Neural cell (in vitro differentiated cells): Measurements from ENCODE around the gene CREB3L4. TPM values are rescaled to one million over a fixed set of nuclear protein-coding genes. Genes with fewer than 3 reads are reported as not detected.

Experiments
- H2AFZ ChIP-seq: fragments of 200-600, 300-800 bp; sonication (generic), shearing (Covaris generic); 2 replicates; pipeline ENCODE4 v1.6.0; 2014; ENCODE audit warnings: low read depth, mild to moderate bottlenecking, antibody characterized with exemption, low read length, moderate library complexity
- H3F3A ChIP-seq: fragments of 200-600 bp; shearing (Covaris generic); 2 replicates; pipeline ENCODE4 v1.6.1; 2016; ENCODE audit warnings: mild to moderate bottlenecking, moderate library complexity, mixed read lengths, antibody characterized with exemption, low read length; ENCODE audit not compliant: insufficient read depth, poor library complexity, severe bottlenecking
- H3K27ac ChIP-seq: fragments of 200-600, 300-800 bp; sonication (generic), shearing (Covaris generic); 2 replicates; pipeline ENCODE4 v1.5.1; 2014; ENCODE audit warnings: mild to moderate bottlenecking, low read length, moderate library complexity
- H3K27me3 ChIP-seq: fragments of 300-800, 200-600 bp; sonication (generic), shearing (Covaris generic); 2 replicates; pipeline ENCODE4 v1.6.0; 2014; ENCODE audit warnings: mild to moderate bottlenecking, low read depth, low read length, moderate library complexity; ENCODE audit not compliant: insufficient read depth
- H3K36me3 ChIP-seq: fragments of 300-800, 200-600 bp; sonication (generic), shearing (Covaris generic); 2 replicates; pipeline ENCODE4 v1.5.1; 2014; ENCODE audit warnings: mild to moderate bottlenecking, antibody characterized with exemption, low read length, moderate library complexity; ENCODE audit not compliant: insufficient read depth
- H3K4me2 ChIP-seq: fragments of 300-800, 200-600 bp; sonication (generic), shearing (Covaris generic); 2 replicates; pipeline ENCODE4 v1.6.0; 2014; ENCODE audit warnings: mild to moderate bottlenecking, low read length
- H3K4me3 ChIP-seq: fragments of 300-800, 200-600 bp; sonication (generic), shearing (Covaris generic); 2 replicates; pipeline ENCODE4 v1.5.1; 2014; ENCODE audit warnings: mild to moderate bottlenecking, low read length, moderate library complexity
- H3K79me2 ChIP-seq: fragments of 200-600 bp; shearing (Covaris generic); replicated peaks from 2 replicates; pipeline ENCODE4 v1.6.0; 2014; ENCODE audit warnings: mild to moderate bottlenecking, low read length, moderate library complexity; ENCODE audit not compliant: insufficient read depth
- H3K9ac ChIP-seq: fragments of 300-800, 200-600 bp; sonication (generic), shearing (Covaris generic); 2 replicates; pipeline ENCODE4 v1.6.1; 2016; ENCODE audit warnings: mild to moderate bottlenecking, low read length, mixed read lengths
- H3K9me2 ChIP-seq: fragments of 200-600 bp; shearing (Covaris generic); 2 replicates; pipeline ENCODE4 v1.6.1; 2016; ENCODE audit warnings: mild to moderate bottlenecking, low read length, mixed read lengths; ENCODE audit not compliant: insufficient read depth
- H3K9me3 ChIP-seq: fragments of 200-600, 300-800 bp; sonication (generic), shearing (Covaris generic); 2 replicates; pipeline ENCODE4 v1.6.1; 2016; ENCODE audit warnings: mild to moderate bottlenecking, mixed run types, low read length, moderate library complexity, mixed read lengths
- H4K20me1 ChIP-seq: fragments of 200-600 bp; shearing (Covaris generic); 2 replicates; pipeline ENCODE4 v1.6.1; 2016; ENCODE audit warnings: mild to moderate bottlenecking, mixed run types; ENCODE audit not compliant: insufficient read depth
- EP300 ChIP-seq: fragments of 450-650 bp; conservative IDR thresholded peaks from 2 replicates; pipeline ENCODE4 v1.6.1; 2014; ENCODE audit warnings: antibody characterized with exemption, mild to moderate bottlenecking, moderate library complexity; ENCODE audit not compliant: poor library complexity, severe bottlenecking
- EZH2 ChIP-seq: fragments of 200-600, 300-800 bp; shearing (Covaris generic), sonication (generic); IDR thresholded peaks from 2 replicates; pipeline ENCODE4 v1.6.1; 2014; ENCODE audit warnings: antibody characterized with exemption, low read length, borderline replicate concordance, mild to moderate bottlenecking; ENCODE audit not compliant: insufficient read depth, poor library complexity, severe bottlenecking
- MXI1 ChIP-seq: fragments of 450-650 bp; conservative IDR thresholded peaks from 2 replicates; pipeline ENCODE4 v1.6.1; 2014; ENCODE audit warnings: antibody characterized with exemption, mild to moderate bottlenecking; ENCODE audit not compliant: poor library complexity, severe bottlenecking
- POLR2AphosphoS5 ChIP-seq: IDR thresholded peaks from 2 replicates; pipeline ENCODE4 v1.6.1; 2012
- RAD21 ChIP-seq: fragments of 450-650 bp; conservative IDR thresholded peaks from 2 replicates; pipeline ENCODE4 v1.6.1; 2014; ENCODE audit warnings: antibody characterized with exemption, mild to moderate bottlenecking, moderate library complexity
- REST ChIP-seq: IDR thresholded peaks from 2 replicates; pipeline ENCODE4 v1.6.1; 2012; ENCODE audit warnings: borderline replicate concordance
- SMC3 ChIP-seq: fragments of 450-650 bp; conservative IDR thresholded peaks from 2 replicates; pipeline ENCODE4 v1.6.1; 2014; ENCODE audit warnings: antibody characterized with exemption, mild to moderate bottlenecking, moderate library complexity; ENCODE audit not compliant: poor library complexity
- TAF1 ChIP-seq: IDR thresholded peaks from 2 replicates; pipeline ENCODE4 v1.6.1; 2012; ENCODE audit warnings: low read depth
- polyA plus RNA-seq: library from polyadenylated mRNA; depleted of rRNA; stranded (reverse); fragments of >200 nt; gene quantifications from 2 replicates; pipeline ENCODE4 v1.2.3, GENCODE V29; 2014
- TF ChIP-seq, protein P1 (sequence below): fragments of 450-650 bp; IDR thresholded peaks from 2 replicates; pipeline ENCODE4 v1.5.1; 2014; ENCODE audit warnings: antibody characterized with exemption, mild to moderate bottlenecking, moderate library complexity; ENCODE audit not compliant: poor library complexity, severe bottlenecking

Gene CREB3L4
- polyA plus RNA-seq, 1 donor from 2014 or later: 18.0 TPM

DNA sequence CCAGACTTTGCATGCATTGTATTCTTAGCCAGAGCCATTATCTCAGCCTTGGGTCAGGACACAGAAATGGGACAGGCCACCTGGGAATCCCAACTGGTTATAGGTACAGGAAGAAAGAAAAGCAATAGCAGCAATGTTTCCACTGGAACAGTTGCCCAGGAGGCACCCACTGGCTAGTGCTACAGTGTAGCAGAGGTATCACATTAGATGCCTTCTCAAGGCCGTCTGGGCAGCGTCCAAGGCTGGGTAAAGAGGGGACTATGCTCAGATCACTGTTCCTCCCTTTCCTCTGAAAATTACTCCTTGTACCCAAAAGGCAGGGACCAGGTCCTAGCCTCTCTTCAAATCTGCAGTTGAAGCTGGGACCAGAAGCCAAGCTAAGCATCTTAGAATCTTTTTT, 2.6 kb downstream of the CREB3L4 start:
- H3K79me2 ChIP-seq: no peaks in the 10 kb centered on the region
- no peak overlapping the region for H3K4me2 ChIP-seq
- H3K27ac ChIP-seq: no peak overlapping the region
- H3K9me2 ChIP-seq: no peaks in the 10 kb centered on the region
- no peak overlapping the region for H3K9ac ChIP-seq
- H3K9me3 ChIP-seq: no peaks in the 10 kb centered on the region
- no peaks in the 10 kb centered on the region for H3K27me3 ChIP-seq
- TF ChIP-seq SMC3 (no peak), EP300 (no peak), MXI1 (no peak), TAF1 (no peak), EZH2 (no peak), REST (no peak), RAD21 (no peak), POLR2AphosphoS5 (no peak)
- TF ChIP-seq, protein P1, sequence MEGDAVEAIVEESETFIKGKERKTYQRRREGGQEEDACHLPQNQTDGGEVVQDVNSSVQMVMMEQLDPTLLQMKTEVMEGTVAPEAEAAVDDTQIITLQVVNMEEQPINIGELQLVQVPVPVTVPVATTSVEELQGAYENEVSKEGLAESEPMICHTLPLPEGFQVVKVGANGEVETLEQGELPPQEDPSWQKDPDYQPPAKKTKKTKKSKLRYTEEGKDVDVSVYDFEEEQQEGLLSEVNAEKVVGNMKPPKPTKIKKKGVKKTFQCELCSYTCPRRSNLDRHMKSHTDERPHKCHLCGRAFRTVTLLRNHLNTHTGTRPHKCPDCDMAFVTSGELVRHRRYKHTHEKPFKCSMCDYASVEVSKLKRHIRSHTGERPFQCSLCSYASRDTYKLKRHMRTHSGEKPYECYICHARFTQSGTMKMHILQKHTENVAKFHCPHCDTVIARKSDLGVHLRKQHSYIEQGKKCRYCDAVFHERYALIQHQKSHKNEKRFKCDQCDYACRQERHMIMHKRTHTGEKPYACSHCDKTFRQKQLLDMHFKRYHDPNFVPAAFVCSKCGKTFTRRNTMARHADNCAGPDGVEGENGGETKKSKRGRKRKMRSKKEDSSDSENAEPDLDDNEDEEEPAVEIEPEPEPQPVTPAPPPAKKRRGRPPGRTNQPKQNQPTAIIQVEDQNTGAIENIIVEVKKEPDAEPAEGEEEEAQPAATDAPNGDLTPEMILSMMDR: no peak
- no peak overlapping the region for H2AFZ ChIP-seq
- no peak overlapping the region for H3K4me3 ChIP-seq
- no peaks in the 10 kb centered on the region for H3K36me3 ChIP-seq
- H4K20me1 ChIP-seq: no peaks in the 10 kb centered on the region
- H3F3A ChIP-seq: peaks cover 4% of the 10 kb centered on the region

DNA sequence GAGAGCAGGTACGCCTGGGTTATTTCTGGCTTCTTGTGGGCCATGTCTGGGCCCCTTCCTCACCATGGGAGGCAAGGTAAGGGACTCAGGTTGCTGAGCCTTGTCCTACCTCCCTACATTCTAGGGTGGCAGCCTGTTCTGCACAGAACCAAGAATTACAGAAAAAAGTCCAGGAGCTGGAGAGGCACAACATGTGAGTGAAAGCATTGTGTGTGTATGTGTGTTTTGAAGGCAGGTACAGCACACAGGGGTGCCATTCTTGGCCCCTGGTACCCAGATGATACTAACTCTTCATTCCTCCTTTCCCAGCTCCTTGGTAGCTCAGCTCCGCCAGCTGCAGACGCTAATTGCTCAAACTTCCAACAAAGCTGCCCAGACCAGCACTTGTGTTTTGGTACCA, 5.4 kb downstream of the CREB3L4 start:
- Histone ChIP-seq H3K9me3 (no peaks in the 10 kb centered on the region), H2AFZ (no peak overlapping the region), H3F3A (no peaks in the 10 kb centered on the region), H3K27ac (no peak overlapping the region), H3K4me2 (no peak overlapping the region), H3K4me3 (no peak overlapping the region), H3K79me2 (peaks cover 11% of the 10 kb centered on the region), H3K9me2 (no peaks in the 10 kb centered on the region), H3K36me3 (no peaks in the 10 kb centered on the region), H3K9ac (no peak overlapping the region), H3K27me3 (no peaks in the 10 kb centered on the region), H4K20me1 (no peaks in the 10 kb centered on the region)
- TF ChIP-seq MXI1: no peak
- no peak for TF ChIP-seq SMC3

GRCh38 chr1:153973525-153973924, 5.8 kb downstream of the CREB3L4 start:
- no peaks in the 10 kb centered on the region for H3F3A ChIP-seq
- H2AFZ ChIP-seq: no peak overlapping the region
- peaks cover 11% of the 10 kb centered on the region for H3K79me2 ChIP-seq
- H3K4me2 ChIP-seq: no peak overlapping the region
- H3K27me3 ChIP-seq: no peaks in the 10 kb centered on the region
- TF ChIP-seq MXI1 (no peak), RAD21 (no peak), EP300 (no peak), TAF1 (no peak), EZH2 (no peak), SMC3 (no peak), POLR2AphosphoS5 (no peak), REST (no peak)
- TF ChIP-seq, protein P1: no peak
- no peaks in the 10 kb centered on the region for H3K9me3 ChIP-seq
- H3K27ac ChIP-seq: no peak overlapping the region
- H3K4me3 ChIP-seq: no peak overlapping the region
- H3K36me3 ChIP-seq: no peaks in the 10 kb centered on the region
- H3K9ac ChIP-seq: no peak overlapping the region
- H4K20me1 ChIP-seq: no peaks in the 10 kb centered on the region
- H3K9me2 ChIP-seq: no peaks in the 10 kb centered on the region
